Memory B cell (primary cell): ENCODE data around the gene GLI3.
A peak's percentile ranks its signal among the peaks of the same experiment; 100 is the strongest.

Experiments used
- ATAC-seq: fragments of 150-1000 bp; cut with Tn5 transposase; 2 replicates; pipeline ENCODE4 v1.10.0; 2021; ENCODE audit warnings: low read depth, mild to moderate bottlenecking, moderate library complexity
- DNase-seq, 2 donors: peaks; one replicate each; pipeline ENCODE4 v3.0.0; 2022; ENCODE audit warnings: low spot score in 2 of 2
- H3K27ac Mint-ChIP-seq: one replicate; pipeline ENCODE4 v1.8.0; 2022; ENCODE audit warnings: mild to moderate bottlenecking, moderate library complexity, mixed read lengths
- H3K27me3 Mint-ChIP-seq: one replicate; pipeline ENCODE4 v1.8.0; 2022; ENCODE audit warnings: mixed read lengths
- H3K36me3 Mint-ChIP-seq: one replicate; pipeline ENCODE4 v1.8.0; 2022; ENCODE audit warnings: mild to moderate bottlenecking, mixed read lengths
- H3K4me1 Mint-ChIP-seq: one replicate; pipeline ENCODE4 v1.8.0; 2022; ENCODE audit warnings: mixed read lengths
- H3K4me3 Mint-ChIP-seq: one replicate; pipeline ENCODE4 v1.8.0; 2022; ENCODE audit warnings: mild to moderate bottlenecking, moderate library complexity, mixed read lengths
- H3K9me3 Mint-ChIP-seq: one replicate; pipeline ENCODE4 v1.8.0; 2022; ENCODE audit warnings: mixed read lengths

Gene GLI3

DNA sequence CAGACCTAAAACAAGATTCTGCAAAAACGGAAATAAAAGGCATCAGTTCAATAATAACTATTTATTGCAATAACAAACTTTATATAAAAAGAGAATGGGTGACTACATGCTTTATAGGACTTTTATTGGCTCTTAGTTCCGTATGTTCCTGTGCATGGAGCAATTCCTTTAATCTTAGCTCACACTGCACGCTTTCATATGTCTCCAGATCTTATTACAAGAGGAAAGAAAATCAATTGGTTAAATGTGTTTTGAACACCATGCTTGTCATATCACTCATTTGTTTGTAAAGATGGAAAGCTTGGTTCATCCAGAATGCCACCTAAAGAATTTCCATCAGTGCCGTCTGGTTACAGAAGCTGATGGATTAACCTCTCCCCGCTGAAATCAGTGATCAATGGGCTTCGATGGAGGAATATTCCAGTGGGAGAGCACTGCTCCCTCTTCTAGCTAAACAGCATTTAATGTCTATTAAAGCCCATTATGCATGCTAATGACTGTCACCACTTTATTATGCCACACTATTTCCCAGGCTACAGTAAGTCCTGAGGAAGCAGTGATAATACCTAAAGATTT is 210.3 kb downstream of the GLI3 start:
- Mint-ChIP-seq H3K4me1 (no peaks in the 10 kb centered on the region), H3K36me3 (no peaks in the 10 kb centered on the region), H3K4me3 (no peak overlapping the region), H3K9me3 (no peaks in the 10 kb centered on the region), H3K27me3 (peaks cover 11% of the 10 kb centered on the region), H3K27ac (no peak overlapping the region)
- ATAC-seq (no peak), DNase-seq (no peak)

DNA sequence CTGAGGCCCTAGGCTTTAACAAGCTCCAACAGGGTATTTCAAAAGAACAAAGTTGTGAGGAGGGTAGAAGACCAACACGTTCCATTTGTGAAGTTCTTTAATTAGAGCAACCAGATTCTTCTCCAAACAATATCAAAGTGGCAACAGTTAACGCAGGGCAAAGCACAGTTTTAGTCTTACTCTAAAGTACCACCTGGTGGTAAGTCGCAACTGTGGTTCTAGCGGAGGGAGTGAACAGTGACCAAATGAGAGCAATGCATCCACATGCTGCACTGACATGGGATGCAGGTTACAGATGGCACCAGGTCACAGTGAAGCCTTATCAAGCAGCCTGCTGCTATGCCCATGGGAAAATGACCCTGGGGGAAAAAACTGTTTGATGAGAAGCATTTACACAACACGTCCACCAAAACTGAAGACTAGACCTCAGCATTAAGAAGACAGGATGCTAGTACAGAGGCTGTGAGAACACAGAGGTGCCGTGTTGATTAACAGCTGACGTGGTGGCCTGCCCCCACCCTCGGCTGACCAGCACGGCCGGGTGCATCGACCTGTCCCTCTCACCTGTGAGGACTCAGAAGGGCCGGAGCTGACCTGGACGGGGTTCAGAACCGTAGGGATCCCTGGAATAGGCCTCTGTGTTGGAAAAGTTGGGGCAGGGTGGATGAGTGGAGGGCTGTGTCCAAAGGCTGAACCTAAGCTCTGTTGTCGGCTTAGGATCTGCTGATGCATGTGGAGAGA is 211.2 kb downstream of the GLI3 start:
- no peak overlapping the region for H3K27ac Mint-ChIP-seq
- no peaks in the 10 kb centered on the region for H3K4me1 Mint-ChIP-seq
- peaks cover 11% of the 10 kb centered on the region for H3K27me3 Mint-ChIP-seq
- no peaks in the 10 kb centered on the region for H3K36me3 Mint-ChIP-seq
- no peak for ATAC-seq
- H3K9me3 Mint-ChIP-seq: no peaks in the 10 kb centered on the region
- no peak overlapping the region for H3K4me3 Mint-ChIP-seq
- no peak for DNase-seq

DNA sequence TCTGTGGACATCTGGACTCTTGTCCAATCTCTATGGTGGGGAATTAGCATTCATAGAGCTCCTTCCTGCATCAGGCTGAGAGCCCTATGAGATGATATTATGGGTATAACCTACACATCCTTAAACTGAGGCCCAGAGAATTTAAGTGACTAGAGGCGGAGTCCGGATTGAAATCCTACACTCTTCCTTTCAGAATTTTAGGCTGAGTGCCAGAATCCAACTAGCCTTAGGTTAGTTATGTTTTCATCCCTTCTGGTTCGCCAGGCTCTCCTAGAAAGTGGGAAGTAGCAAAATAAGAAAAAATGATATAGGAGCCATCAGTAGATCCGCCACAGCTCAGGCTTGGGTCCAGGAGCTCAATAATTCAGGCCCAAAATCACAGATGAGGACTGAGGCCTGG is 212.5 kb downstream of the GLI3 start:
- no peaks in the 10 kb centered on the region for H3K9me3 Mint-ChIP-seq
- ATAC-seq (no peak), DNase-seq (no peak)
- H3K27ac Mint-ChIP-seq: no peak overlapping the region
- peaks cover 8% of the 10 kb centered on the region for H3K27me3 Mint-ChIP-seq
- no peak overlapping the region for H3K4me3 Mint-ChIP-seq
- no peaks in the 10 kb centered on the region for H3K4me1 Mint-ChIP-seq
- H3K36me3 Mint-ChIP-seq: no peaks in the 10 kb centered on the region

DNA sequence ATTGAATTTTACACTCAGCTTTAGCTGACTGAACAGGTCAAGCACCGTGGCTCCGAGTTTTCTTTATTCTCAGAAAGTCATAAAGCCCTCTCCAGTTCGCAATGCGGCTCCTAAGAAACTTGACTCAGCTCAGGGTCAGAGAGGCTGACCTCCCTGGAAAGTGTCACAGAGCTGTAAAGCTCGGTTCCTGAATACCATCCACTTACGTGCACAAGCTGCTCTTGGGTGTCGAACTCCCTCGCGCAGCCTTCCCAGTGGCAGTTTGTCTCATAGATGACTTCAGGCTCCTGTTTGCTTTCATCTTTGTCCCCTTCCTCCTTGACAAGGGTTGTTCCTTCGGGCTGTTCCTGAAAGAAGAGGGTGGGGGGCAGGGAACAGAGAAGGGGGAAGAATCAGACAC is 213.7 kb downstream of the GLI3 start:
- Mint-ChIP-seq H3K27ac (no peak overlapping the region), H3K4me1 (no peaks in the 10 kb centered on the region), H3K36me3 (no peaks in the 10 kb centered on the region), H3K4me3 (no peak overlapping the region), H3K9me3 (no peaks in the 10 kb centered on the region), H3K27me3 (peaks cover 13% of the 10 kb centered on the region)
- DNase-seq (no peak), ATAC-seq (no peak)

DNA sequence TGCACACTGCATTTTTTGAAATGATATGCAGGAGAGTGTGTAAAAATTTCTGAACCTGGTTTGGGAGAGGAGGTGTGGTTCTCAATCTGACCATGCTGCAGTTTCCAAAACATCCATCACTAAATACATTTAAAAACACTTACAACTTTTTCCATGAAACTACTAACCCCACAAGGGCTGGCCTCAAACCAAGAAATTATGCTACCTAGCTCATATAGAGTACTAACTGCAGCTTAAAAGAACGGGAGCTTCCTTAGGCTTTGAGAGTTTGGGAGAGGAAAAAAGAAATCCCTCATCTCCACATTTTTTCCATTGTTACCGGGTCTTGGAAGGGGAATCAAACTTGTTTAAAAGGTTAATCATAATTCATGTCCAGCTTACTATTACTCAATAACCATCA is 214.2 kb downstream of the GLI3 start:
- DNase-seq (no peak), ATAC-seq (no peak)
- H3K27ac Mint-ChIP-seq: no peak overlapping the region
- H3K9me3 Mint-ChIP-seq: no peaks in the 10 kb centered on the region
- no peak overlapping the region for H3K4me3 Mint-ChIP-seq
- H3K4me1 Mint-ChIP-seq: peaks cover 1% of the 10 kb centered on the region
- no peaks in the 10 kb centered on the region for H3K36me3 Mint-ChIP-seq
- peaks cover 14% of the 10 kb centered on the region for H3K27me3 Mint-ChIP-seq

DNA sequence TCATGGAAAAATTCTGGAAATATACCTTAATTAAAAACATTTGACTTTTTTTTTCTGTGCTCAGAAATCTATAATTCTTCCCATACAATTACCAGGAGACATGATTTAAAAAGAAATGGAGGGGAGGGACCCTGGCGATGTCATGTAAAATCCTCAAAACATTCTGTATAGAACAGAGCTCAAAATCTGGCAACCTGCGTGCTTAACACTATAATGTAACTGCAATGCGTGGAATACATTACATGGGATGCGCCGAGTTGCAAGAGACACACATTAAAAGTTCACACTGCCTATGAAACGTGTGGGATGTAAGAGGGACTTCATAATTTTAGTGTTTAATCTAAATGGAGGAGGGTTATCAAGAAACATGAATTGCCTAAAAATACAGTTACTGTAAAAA is 215.0 kb downstream of the GLI3 start:
- peaks cover 6% of the 10 kb centered on the region for H3K4me1 Mint-ChIP-seq
- H3K4me3 Mint-ChIP-seq: no peak overlapping the region
- ATAC-seq (no peak), DNase-seq (no peak)
- peaks cover 19% of the 10 kb centered on the region for H3K27me3 Mint-ChIP-seq
- no peaks in the 10 kb centered on the region for H3K36me3 Mint-ChIP-seq
- H3K9me3 Mint-ChIP-seq: no peaks in the 10 kb centered on the region
- no peak overlapping the region for H3K27ac Mint-ChIP-seq

DNA sequence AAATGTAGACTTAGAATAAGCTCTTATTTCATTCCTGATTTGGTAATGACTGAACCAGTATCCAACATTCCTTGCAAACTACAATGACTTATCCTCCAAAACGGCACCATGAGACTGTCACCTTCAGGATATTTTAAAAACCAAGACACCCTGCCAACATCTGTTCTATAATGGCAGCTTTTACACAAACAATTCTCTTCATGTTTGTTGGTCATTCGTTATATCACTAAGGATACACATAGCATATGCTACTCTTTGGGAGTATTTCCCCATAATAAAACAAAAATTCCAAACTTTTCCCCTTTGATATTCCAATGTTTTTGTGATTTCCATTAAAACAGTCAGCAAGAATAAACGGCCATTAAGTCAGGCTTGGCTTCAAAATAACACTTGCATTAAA is 215.4 kb downstream of the GLI3 start:
- H3K27me3 Mint-ChIP-seq: peaks cover 22% of the 10 kb centered on the region
- no peak overlapping the region for H3K27ac Mint-ChIP-seq

DNA sequence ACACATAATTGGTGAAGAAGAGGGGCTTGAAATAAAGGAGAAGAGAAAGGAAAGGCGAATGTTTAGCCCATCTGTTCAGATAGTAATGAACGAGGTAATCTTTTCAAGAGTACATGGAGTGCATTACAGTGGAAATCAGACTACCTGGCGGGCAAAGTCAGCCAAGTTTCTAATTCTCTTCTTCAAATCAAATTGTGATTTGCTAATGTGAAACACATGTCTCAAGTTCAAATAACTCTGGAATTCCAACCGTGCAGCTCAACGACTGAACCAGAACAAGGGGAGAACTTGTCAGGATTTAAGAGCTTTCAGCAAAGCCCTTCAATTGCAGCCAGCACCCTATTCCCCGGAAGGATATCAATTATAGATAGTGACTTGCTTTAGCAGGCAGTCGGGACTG is 216.9 kb downstream of the GLI3 start:
- ATAC-seq (no peak), DNase-seq (no peak)
- no peaks in the 10 kb centered on the region for H3K9me3 Mint-ChIP-seq
- H3K27ac Mint-ChIP-seq: no peak overlapping the region
- H3K36me3 Mint-ChIP-seq: peaks cover 2% of the 10 kb centered on the region
- peaks cover 19% of the 10 kb centered on the region for H3K27me3 Mint-ChIP-seq
- no peak overlapping the region for H3K4me3 Mint-ChIP-seq
- H3K4me1 Mint-ChIP-seq: peaks cover 6% of the 10 kb centered on the region

More for the DNA sequence above, 215.4 kb downstream of the GLI3 start:
- H3K9me3 Mint-ChIP-seq: no peaks in the 10 kb centered on the region
- ATAC-seq: no peak
- peaks cover 6% of the 10 kb centered on the region for H3K4me1 Mint-ChIP-seq
- no peak for DNase-seq
- H3K36me3 Mint-ChIP-seq: peaks cover under 1% of the 10 kb centered on the region
- H3K4me3 Mint-ChIP-seq: no peak overlapping the region

DNA sequence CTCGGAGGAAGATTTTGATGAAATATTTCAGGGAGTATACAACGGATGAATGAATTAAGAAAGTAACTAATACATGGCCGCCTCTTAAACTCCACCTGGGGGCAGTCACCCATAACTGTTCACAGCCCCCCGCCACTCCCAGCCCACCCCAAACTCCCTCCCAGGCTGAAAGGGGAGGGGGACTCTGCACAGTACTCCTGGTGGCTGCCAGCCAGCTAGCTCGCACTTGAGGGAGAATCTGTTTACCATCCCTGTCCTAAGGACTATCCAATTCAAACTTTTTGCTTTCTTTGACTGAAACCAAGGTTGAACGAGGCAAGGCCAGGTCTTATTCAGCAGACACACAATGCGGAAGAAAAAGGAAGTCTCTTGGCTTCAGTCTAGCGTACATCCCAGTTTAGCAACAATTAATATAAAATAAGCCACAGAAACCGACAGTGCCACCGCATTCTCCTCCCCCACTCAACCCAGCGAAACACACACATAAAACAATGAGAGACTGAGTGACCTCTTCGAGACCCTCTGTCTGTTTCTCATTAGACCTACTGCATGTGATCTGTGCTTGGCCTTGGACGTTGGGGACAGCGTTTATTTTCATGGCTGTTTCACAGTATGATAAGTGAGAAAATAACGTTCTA is 219.5 kb downstream of the GLI3 start:
- H3K4me1 Mint-ChIP-seq: peaks cover 6% of the 10 kb centered on the region
- no peak overlapping the region for H3K27ac Mint-ChIP-seq
- peaks cover 25% of the 10 kb centered on the region for H3K27me3 Mint-ChIP-seq
- DNase-seq (no peak), ATAC-seq (peak; percentile 42)
- peaks cover 9% of the 10 kb centered on the region for H3K9me3 Mint-ChIP-seq
- peaks cover 8% of the 10 kb centered on the region for H3K36me3 Mint-ChIP-seq
- peak overlapping the region; percentile 12 for H3K4me3 Mint-ChIP-seq

DNA sequence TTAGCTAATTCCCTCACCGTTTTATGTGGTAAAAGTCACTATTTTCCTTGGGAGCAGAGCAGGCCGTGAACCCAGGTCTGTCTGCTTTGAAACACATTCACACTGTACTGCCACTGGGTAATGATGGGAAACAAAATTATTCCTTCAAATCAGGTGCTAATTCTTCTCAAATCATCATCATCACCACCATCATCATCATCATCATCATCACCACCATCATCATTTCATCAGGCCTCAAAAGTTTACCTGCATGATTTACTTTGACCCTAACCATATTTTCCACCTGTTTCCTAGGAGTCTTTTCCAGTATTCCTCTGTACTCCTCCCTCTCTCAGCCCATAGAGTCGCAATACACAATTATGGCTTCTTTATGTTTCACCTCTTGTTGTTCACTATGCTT is 220.5 kb downstream of the GLI3 start:
- Mint-ChIP-seq H3K27me3 (peaks cover 21% of the 10 kb centered on the region), H3K4me1 (peaks cover 6% of the 10 kb centered on the region), H3K36me3 (peaks cover 8% of the 10 kb centered on the region), H3K27ac (no peak overlapping the region), H3K9me3 (peaks cover 9% of the 10 kb centered on the region), H3K4me3 (no peak overlapping the region)
- DNase-seq (no peak), ATAC-seq (no peak)

DNA sequence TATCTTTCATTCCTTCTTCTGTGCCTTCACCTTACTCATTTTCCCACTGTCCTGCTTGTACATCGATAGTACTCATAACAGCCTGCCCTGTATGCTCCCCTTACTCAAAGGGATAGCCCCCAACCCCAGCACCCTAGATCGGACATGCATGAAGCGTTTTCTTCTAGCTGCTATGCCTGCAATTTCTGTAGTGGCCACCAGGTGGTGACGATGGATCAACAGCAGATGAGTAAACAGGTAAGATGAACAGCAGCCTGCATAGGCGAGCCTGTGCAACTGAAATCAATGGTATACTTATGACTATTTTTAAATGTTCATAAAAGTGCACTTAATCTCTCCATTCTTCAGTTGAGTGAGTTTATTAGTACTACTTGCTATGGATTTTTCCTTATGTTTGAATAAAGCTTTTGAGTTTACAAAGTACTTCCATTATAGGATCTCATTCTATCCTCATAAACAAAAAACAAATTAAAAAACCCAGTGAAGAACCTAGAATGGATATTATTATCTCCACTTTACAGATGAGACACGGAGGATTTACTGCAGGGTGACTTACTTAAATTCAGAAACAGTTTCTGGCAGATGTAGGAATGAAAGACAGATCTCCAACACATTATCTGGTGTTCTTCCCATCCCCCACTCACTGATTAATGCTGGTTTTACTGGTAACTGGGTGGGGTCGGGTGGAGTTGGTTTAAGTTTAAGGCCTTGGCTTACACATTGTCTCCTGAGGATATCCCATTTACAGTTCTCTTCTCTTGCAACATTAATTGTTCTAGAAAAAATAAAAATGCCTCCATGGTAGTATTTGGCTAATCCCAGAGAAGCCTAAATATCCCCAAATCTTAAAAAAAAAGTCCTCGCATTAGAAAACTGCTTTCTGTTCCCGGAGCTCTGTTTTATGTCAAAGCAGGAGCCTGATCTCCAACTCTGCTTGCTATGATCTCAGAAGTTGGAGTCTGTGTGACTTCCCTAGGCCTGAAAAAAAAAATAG is 222.1 kb downstream of the GLI3 start:
- Mint-ChIP-seq H3K27me3 (peaks cover 21% of the 10 kb centered on the region), H3K4me1 (peaks cover 6% of the 10 kb centered on the region), H3K36me3 (peaks cover 8% of the 10 kb centered on the region), H3K27ac (no peak overlapping the region), H3K4me3 (no peak overlapping the region), H3K9me3 (peaks cover 9% of the 10 kb centered on the region)
- DNase-seq (no peak), ATAC-seq (no peak)

DNA sequence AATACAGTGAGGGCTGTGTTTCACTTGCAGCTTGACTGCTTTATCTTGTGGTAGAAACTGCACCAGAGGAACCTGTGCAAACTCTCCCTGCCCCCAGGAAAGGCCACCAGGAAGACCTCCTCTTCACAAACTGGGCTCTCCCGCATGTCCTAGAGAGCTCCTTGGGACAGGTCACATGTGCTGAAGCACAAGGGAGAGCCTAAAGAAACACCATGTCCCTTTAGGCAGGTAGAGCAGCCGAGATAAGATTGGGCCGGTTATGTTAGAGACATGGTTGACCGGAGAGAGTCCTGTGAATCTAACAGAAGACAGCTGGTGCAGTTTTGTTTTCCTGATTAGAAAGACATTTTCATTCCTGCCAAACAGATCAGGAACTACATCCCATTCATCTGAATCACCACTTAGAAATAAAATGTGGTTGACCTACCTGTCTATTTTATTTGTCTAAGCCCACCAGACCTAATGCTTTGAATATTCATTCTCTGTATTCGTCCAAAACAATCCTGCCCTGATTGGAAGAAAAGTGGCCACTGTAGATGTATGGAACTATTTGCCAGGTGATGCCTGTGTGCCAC is 224.1 kb downstream of the GLI3 start:
- ATAC-seq: no peak
- no peak overlapping the region for H3K4me3 Mint-ChIP-seq
- H3K9me3 Mint-ChIP-seq: peaks cover 9% of the 10 kb centered on the region
- peaks cover 6% of the 10 kb centered on the region for H3K4me1 Mint-ChIP-seq
- peaks cover 8% of the 10 kb centered on the region for H3K36me3 Mint-ChIP-seq
- H3K27me3 Mint-ChIP-seq: peaks cover 17% of the 10 kb centered on the region
- no peak for DNase-seq
- H3K27ac Mint-ChIP-seq: no peak overlapping the region

DNA sequence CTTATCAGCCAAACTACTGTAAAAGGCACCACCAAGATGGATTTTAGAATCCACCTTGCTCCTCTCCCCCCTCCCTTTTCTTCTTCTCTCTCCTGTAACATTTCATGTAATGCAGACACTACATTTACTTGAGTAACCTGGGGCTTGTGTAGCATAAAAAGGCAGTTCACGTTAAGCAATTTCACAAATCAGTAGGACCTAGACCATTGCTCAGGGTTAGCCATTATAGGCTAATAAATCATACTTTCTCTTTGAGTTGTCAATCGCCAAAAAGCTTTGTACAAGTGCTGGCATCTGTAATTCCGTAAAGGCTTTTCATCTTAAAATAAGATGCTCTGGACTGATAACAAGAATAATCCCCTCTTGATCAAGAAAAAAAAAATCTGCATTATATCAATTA is 224.7 kb downstream of the GLI3 start:
- peaks cover 9% of the 10 kb centered on the region for H3K9me3 Mint-ChIP-seq
- peaks cover 11% of the 10 kb centered on the region for H3K27me3 Mint-ChIP-seq
- H3K27ac Mint-ChIP-seq: no peak overlapping the region
- H3K36me3 Mint-ChIP-seq: peaks cover 8% of the 10 kb centered on the region
- no peak overlapping the region for H3K4me3 Mint-ChIP-seq
- peaks cover under 1% of the 10 kb centered on the region for H3K4me1 Mint-ChIP-seq
- ATAC-seq (no peak), DNase-seq (no peak)
